Thoracic aorta (tissue), 2 donors: ENCODE measurements around the gene TUBAL3. TPM values are rescaled to one million over a fixed set of nuclear protein-coding genes. Genes with fewer than 3 reads are reported as not detected.

Experiments
- ATAC-seq: fragments of 150-250 bp; one replicate; pipeline ENCODE4 v1.8.0; 2017; ENCODE audit warnings: low read depth; ENCODE audit not compliant: insufficient number of reproducible peaks, low FRiP score
- DNase-seq: peaks from one replicate; pipeline ENCODE4 v3.0.0-alpha.2; 2020; ENCODE audit warnings: low spot score
- H3K27ac ChIP-seq, 2 donors: fragments of 200-600 bp; sonication (generic); 1 replicate in 1 of 2; 2 replicates in 1 of 2; pipeline ENCODE4 v1.5.1; 2016; ENCODE audit warnings: mild to moderate bottlenecking in 2 of 2, moderate library complexity in 2 of 2
- H3K27me3 ChIP-seq: fragments of 200-600 bp; sonication (generic); replicated peaks from 2 replicates; pipeline ENCODE4 v1.6.0; 2016; ENCODE audit warnings: mild to moderate bottlenecking; ENCODE audit not compliant: insufficient read depth
- H3K36me3 ChIP-seq: fragments of 200-600 bp; sonication (generic); one replicate; pipeline ENCODE4 v1.5.1; 2016
- H3K4me1 ChIP-seq, 2 donors: fragments of 200-600 bp; sonication (generic); 1 replicate in 1 of 2; 2 replicates in 1 of 2; pipeline versions ENCODE4 v1.5.1 to v1.6.0; 2016; ENCODE audit warnings: low read depth in 2 of 2, mild to moderate bottlenecking in 1 of 2; ENCODE audit not compliant: control insufficient read depth in 1 of 2
- H3K4me3 ChIP-seq: fragments of 200-600 bp; sonication (generic); 2 replicates; pipeline ENCODE4 v1.5.1; 2016; ENCODE audit warnings: mild to moderate bottlenecking
- H3K9me3 ChIP-seq: fragments of 200-600 bp; sonication (generic); 2 replicates; pipeline ENCODE4 v1.5.1; 2016
- CTCF ChIP-seq: fragments of 200-600 bp; sonication (generic); IDR thresholded peaks from one replicate; pipeline ENCODE4 v1.5.1; 2019; ENCODE audit warnings: antibody characterized with exemption
- total RNA-seq, 2 donors: library from RNA; depleted of rRNA; stranded (reverse); fragments of >200 nt; gene quantifications; one replicate each; pipeline versions ENCODE4 v1.1.0 to v1.2.3, GENCODE V29; 2016

TUBAL3 gene
- total RNA-seq, 2 donors from 2014 or later: not detected

- DNase-seq (no peak), ATAC-seq (no peak)
- no peak for TF ChIP-seq CTCF
- no peaks in the 10 kb centered on the region for H3K36me3 ChIP-seq
- H3K4me3 ChIP-seq: no peak overlapping the region
- no peak overlapping the region for H3K27ac ChIP-seq
- H3K9me3 ChIP-seq: no peaks in the 10 kb centered on the region
- H3K4me1 ChIP-seq: no peaks in the 10 kb centered on the region
- no peaks in the 10 kb centered on the region for H3K27me3 ChIP-seq
Observed at GRCh38 chr10:5362873-5363272, 41.8 kb downstream of the TUBAL3 start.

GRCh38 chr10:5361966-5362365, 42.7 kb downstream of the TUBAL3 start:
- Histone ChIP-seq H3K27ac (no peak overlapping the region), H3K27me3 (no peaks in the 10 kb centered on the region), H3K36me3 (no peaks in the 10 kb centered on the region), H3K4me3 (no peak overlapping the region), H3K9me3 (no peaks in the 10 kb centered on the region), H3K4me1 (no peaks in the 10 kb centered on the region)
- no peak for ATAC-seq
- no peak for DNase-seq
- no peak for TF ChIP-seq CTCF

DNA sequence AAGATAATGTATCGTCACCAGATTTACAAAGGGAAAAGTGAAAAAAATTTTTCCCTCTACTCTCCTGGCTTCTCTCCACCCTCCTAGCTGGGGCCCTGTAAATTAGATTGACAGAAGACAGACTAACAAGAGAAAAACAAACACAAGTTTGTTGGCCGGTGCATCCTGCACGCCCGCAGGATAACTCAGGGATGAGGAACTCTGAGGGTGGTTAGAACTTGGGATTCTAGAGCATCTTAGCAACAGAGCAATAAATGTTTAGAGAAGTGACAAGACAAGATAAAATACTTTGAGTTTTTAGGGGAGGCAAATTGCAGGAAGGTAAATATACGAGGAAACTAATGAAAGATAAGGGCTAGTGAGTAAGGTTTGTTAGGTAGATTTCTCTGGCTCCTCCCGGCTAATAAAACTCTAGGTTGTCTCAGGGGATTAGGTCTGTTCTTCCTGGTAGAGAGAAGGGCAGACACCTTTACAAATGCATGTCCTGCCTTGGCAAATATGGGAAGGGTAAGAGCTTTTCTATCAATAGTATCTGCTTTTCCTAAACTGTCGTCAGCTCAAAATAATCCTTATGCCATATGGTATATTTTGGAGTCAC, 44.2 kb downstream of the TUBAL3 start:
- DNase-seq: no peak
- Histone ChIP-seq H3K9me3 (no peaks in the 10 kb centered on the region), H3K4me3 (no peak overlapping the region), H3K36me3 (no peaks in the 10 kb centered on the region), H3K27ac (no peak overlapping the region), H3K4me1 (no peaks in the 10 kb centered on the region), H3K27me3 (no peaks in the 10 kb centered on the region)
- TF ChIP-seq CTCF: no peak
- no peak for ATAC-seq

GRCh38 chr10:5356302-5356763, 48.3 kb downstream of the TUBAL3 start:
- no peak overlapping the region for H3K27ac ChIP-seq
- H3K27me3 ChIP-seq: peaks cover 6% of the 10 kb centered on the region
- no peak overlapping the region for H3K4me3 ChIP-seq
- DNase-seq (no peak), ATAC-seq (no peak)
- TF ChIP-seq CTCF: no peak
- H3K4me1 ChIP-seq: no peaks in the 10 kb centered on the region
- no peaks in the 10 kb centered on the region for H3K36me3 ChIP-seq
- no peaks in the 10 kb centered on the region for H3K9me3 ChIP-seq

DNA sequence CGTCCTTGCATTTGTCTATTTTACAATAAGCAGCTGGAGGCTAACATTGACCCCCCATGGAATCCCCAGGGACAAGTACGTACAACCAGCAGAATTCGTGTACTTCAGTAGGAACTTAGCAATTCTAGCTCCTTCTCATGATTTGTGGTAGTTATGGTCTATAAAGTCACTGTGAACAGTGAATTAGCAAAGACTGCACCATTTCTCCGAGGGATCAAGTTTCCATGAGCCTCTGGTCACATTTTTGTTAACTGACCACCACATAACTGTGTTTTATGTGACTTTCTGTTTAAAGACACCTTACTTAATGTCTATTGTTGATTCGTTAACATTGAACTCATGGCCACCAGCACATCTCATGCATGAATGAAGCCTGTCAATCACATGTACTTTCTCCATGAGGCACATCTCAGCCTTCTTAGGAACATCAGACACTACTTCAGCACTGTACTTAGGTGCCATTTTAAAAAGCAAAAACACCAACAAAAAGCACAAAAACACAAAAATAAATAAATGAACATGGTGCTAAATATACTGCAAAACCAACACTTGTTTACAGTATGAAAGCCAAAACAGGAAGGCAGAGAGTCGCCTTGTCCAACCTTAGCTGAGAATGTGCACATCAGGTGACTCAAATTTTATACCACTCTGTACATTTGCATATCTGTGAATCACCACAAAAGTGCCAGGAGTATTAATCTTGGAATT, 48.9 kb downstream of the TUBAL3 start:
- Histone ChIP-seq H3K4me3 (no peak overlapping the region), H3K27me3 (peaks cover 6% of the 10 kb centered on the region), H3K27ac (no peak overlapping the region), H3K4me1 (no peaks in the 10 kb centered on the region), H3K9me3 (no peaks in the 10 kb centered on the region), H3K36me3 (no peaks in the 10 kb centered on the region)
- TF ChIP-seq CTCF: no peak
- DNase-seq (no peak), ATAC-seq (no peak)
